GM12874 (cell line): ENCODE results near the gene PLCH1.

Experiments
- TF ChIP-seq, protein P1 (sequence below): IDR thresholded peaks from 2 replicates; pipeline ENCODE4 v1.5.1; 2011; ENCODE audit warnings: low read depth, mild to moderate bottlenecking, control low read depth, low read length, moderate library complexity; ENCODE audit not compliant: insufficient read depth

PLCH1 gene

DNA sequence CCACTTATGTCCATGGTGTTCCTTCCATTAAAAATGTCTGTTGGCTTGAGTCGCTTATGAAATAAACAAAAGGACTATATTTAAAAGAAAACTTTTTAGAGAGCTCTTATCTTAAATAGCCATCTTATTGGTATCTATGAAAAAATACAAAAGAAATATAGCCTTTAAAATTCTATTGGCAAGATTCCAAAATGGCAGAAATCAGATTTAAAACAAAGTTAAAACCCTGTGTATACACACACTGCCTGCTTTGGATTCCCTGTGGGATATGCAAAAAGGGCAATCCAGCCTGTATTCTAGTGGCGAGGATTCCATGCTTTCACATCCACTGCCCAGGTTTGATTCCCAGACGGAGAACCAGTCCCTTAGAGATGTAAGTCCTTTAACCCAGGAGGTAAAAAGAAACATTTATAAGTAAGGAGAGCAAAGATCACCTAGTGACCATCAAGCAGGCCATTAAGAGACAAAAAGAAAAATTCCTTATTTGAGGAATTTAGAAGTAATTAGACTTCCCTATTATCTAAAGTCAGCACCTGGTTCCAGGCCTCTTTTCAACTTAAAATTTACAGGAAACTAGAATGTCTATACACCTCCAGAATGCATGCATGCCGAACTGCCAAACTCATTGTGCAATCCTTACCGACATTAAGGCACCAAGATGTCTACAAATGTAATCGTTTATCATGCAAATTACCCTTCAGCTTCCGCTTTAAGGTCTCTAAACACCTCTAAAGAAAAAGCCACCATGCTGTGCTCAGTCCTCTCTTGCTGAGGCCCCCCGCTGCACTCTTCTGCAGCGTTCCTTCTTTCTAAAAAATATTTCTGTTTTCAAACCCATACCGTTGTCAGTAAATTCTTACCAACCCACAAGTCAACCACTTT is 381.8 kb downstream of the PLCH1 start:
- TF ChIP-seq, protein P1, sequence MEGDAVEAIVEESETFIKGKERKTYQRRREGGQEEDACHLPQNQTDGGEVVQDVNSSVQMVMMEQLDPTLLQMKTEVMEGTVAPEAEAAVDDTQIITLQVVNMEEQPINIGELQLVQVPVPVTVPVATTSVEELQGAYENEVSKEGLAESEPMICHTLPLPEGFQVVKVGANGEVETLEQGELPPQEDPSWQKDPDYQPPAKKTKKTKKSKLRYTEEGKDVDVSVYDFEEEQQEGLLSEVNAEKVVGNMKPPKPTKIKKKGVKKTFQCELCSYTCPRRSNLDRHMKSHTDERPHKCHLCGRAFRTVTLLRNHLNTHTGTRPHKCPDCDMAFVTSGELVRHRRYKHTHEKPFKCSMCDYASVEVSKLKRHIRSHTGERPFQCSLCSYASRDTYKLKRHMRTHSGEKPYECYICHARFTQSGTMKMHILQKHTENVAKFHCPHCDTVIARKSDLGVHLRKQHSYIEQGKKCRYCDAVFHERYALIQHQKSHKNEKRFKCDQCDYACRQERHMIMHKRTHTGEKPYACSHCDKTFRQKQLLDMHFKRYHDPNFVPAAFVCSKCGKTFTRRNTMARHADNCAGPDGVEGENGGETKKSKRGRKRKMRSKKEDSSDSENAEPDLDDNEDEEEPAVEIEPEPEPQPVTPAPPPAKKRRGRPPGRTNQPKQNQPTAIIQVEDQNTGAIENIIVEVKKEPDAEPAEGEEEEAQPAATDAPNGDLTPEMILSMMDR = no peak

DNA sequence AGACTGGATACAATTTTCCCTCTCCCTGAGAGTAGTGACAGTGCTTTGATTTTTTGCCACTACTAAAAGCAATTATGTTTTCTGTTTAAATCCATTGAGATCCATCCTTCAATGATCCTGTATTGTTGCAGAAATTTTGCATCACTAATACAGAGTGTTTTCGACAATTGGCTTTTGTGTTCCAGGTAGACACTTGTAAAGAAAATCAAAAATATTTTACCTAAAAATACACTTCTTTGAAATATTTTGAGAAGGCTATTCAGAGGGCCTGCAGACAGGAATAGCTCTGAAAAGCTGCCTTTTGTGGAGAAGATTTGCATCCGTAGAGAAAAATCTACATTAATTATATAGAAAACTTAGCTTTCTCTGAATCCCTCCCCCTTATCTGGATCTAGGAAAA is 384.6 kb downstream of the PLCH1 start:
- TF ChIP-seq, protein P1 = no peak

DNA sequence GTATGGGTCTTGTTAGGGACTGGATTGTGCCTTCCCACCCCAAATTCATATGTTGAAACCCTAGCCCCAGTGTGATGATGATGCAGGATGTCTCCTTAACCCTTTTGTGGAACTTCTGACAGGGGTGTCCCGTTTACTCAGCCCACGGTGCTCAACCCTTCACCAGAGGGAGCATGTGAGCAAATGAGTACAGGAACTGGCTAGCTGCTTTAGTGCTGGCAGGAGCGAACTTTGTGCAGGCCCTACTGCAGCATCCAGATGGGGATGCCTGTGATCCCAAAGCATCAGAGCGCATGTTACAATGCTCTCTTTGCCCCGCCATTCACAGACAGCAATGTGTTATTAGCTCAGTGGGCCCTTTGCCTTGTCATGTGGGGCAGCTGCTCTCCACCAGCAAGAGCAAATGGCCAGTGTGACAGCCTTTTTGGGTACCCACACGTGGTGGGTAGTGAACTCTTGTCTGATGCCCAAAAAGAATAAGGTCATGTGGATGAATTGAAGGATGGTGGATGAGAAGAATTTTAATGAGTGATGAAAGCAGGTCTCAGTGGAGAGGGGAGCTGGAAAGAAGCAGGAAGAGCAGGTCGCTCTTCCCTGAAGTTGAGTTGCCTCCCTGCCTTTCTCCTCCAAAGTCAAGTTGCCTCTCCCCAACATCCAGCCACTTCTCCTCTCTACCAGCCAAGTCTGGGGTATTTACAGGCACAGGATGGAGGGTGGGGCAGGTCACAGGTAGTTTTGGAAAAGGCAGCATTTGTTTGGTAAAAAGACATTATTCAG is 388.1 kb downstream of the PLCH1 start:
- TF ChIP-seq, protein P1 = no peak

DNA sequence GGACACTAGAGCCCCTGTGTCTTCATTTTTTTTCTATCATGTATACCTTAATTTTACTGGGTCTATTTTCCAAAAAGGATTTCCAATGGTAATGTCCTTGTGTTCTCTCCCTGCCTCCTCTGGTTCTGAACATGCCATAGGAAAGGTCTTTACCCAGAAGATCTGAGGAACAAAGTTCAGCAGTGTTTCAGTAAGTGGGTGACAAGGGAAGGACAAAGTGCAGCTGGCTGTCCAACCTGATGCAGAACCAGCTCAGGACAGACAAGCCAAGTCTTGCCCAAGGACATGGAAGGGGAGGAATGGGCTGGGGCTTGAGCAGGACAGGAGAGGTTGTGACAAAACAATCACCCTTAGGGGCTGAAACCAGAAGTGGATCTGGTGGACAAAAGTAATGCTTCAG is 390.2 kb downstream of the PLCH1 start:
- TF ChIP-seq, protein P1 = no peak

DNA sequence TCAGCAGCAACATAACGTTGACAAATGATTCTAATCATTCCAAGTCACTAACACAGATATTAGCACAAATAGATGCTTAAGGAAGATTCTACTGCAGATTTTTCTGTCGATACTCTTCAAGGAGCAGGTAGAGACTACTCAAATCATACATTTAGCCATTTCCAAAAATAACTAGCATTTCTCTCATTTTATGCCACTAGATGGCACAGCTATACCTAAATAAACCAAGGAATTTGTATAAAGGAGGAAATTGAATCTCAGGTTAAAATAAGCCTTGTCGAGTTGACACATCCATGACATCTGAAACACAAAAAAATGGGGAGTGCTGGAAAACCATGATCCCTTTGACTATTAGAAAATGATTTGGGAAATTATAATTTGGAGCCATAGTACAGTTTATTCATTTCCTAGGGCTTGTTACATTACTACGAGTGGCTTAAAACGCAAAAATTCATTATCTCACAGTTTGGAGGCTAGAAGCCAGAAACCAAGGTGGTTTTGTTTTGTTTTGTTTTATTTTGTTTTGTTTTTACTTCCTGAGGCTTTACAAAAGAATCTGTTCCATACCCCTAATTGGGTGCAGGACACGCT is 391.9 kb downstream of the PLCH1 start:
- TF ChIP-seq, protein P1 = 0 out of 2 replicates have a peak, but pooled peaks have one; percentile 3

DNA sequence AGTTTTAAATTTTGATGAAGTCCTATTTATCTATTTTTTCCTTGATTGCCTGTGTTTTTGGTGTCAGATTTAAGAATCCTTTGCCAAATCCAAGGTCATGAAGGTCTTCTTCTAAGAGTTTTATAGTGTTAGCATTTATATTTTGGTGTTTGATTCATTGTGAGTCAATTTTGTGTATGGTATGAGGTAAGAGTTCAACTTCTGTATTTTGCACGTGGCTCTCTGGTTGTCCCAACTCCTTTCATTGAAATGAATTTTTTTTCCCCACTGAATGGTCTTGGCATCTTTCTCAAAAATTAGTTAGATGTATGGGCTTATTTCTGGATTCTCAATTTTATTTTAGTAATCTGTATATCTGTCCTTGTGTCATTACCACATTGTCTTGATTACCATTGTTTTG is 394.3 kb downstream of the PLCH1 start:
- TF ChIP-seq, protein P1 = no peak

DNA sequence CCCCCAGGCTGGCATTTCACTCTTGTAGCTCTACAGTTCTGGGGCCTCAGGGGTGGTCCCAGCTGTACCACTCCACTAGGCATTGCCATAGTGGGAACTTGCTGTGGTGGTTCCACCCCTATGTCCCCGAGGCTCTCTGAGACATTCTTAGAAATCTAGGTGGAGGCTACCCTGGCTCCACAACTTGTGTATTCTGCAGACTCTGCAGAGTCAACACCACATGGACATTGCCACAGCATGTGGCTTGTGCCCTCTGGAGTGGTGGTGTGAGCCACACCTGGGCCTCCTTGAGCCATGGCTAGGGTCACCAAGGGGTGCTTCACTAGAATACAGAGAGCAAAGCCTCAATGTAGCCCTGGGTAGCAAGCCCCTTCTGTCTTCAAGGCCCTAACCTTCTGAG is 397.0 kb downstream of the PLCH1 start:
- TF ChIP-seq, protein P1 = no peak
